BE2C (cell line): ENCODE data around the gene SEMA3F.

ENCODE experiments used
- DNase-seq: peaks from one replicate; pipeline ENCODE4 v3.0.0-alpha.2; 2020
- H3K27me3 ChIP-seq: fragments of 250-450 bp; sonication (Bioruptor Pico); 2 replicates; pipeline ENCODE4 v1.5.1; 2020; ENCODE audit warnings: mild to moderate bottlenecking
- H3K36me3 ChIP-seq: fragments of 250-450 bp; sonication (Bioruptor Pico); 2 replicates; pipeline ENCODE4 v1.5.1; 2020; ENCODE audit warnings: mild to moderate bottlenecking
- H3K4me1 ChIP-seq: fragments of 250-450 bp; sonication (Bioruptor Pico); 2 replicates; pipeline ENCODE4 v1.5.1; 2020
- H3K4me3 ChIP-seq: 2 replicates; pipeline ENCODE4 v1.5.1; 2011; ENCODE audit warnings: low read depth, low read length
- H3K9me3 ChIP-seq: fragments of 250-450 bp; sonication (Bioruptor Pico); 2 replicates; pipeline ENCODE4 v1.5.1; 2020
- CTCF ChIP-seq: IDR thresholded peaks from 2 replicates; pipeline ENCODE4 v1.5.1; 2012; ENCODE audit warnings: mild to moderate bottlenecking, low read depth, low read length

The SEMA3F gene

DNA sequence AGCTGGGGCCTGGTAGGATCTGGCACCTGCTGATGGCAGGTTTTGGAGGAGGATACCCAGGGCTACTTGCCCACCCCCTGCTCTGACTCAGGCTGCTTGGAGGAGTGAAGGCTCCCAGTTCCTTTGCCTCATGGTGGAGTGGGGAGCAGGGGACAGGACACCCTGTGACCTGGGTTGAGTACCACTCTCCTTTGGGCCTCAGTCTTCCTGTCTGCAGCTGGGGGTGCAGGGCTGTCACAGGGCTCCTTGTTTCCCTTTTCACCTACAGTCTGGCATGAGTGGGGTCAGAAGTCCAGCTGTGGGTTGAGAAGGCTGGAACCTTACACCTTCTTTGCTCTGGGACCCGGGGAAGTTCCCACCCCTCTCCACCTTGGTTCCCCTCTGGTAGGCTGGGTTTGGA is 14.7 kb downstream of the SEMA3F start:
- Histone ChIP-seq H3K4me3 (no peak overlapping the region), H3K36me3 (no peaks in the 10 kb centered on the region)
- no peak for TF ChIP-seq CTCF

GRCh38 chr3:50170689-50171088 is 15.6 kb downstream of the SEMA3F start:
- DNase-seq, result no peak
- H3K36me3 ChIP-seq, result no peaks in the 10 kb centered on the region
- TF ChIP-seq CTCF, result no peak
- no peak overlapping the region for H3K4me3 ChIP-seq
- H3K4me1 ChIP-seq, result peaks cover under 1% of the 10 kb centered on the region; the same call in 1 of the 2 replicates
- H3K9me3 ChIP-seq, result no peaks in the 10 kb centered on the region
- no peaks in the 10 kb centered on the region for H3K27me3 ChIP-seq

More for the DNA sequence above, 14.7 kb downstream of the SEMA3F start:
- DNase-seq, result no peak
- no peaks in the 10 kb centered on the region for H3K9me3 ChIP-seq
- H3K4me1 ChIP-seq, result peaks cover 3% of the 10 kb centered on the region; the same call in 1 of the 2 replicates
- no peaks in the 10 kb centered on the region for H3K27me3 ChIP-seq

DNA sequence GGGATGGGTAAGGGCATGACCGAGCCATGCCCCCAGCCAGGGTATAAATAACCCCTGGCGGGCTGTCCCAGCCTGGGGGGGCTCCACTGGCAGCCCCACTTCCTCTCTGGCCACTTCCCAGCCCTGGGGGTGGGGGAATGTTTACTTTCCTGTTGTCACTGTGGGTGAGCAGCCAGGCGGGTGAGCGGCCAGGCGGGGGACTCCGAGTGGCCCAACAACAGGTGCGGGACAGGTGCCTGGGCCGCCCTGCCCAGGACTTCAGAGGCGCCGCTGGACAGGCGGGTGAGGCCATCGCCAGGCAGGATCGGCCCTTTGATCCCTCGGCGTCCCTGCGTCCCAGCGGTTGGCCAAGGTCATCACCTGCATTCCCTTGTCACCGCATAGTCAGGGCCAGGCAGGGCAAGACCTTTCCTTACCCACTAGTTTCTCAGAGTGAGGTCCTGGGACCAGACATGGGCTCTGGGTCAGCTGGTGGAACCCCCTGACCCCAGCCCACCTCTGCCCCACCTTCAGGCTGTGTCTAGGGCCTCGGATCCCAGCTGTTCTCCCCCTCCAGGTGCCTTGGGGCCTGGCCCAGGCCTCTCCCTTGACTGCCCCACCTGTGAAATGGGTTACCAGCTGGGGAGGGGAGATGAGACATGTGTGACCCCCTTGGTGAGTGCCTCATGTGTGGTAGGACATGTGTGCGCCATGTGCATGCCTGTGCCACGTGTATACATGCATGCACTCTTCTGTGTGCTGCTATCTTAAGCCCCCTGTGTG is 16.6 kb downstream of the SEMA3F start:
- DNase-seq, result no peak
- H3K9me3 ChIP-seq, result no peaks in the 10 kb centered on the region
- H3K27me3 ChIP-seq, result no peaks in the 10 kb centered on the region
- no peak overlapping the region for H3K4me3 ChIP-seq
- H3K36me3 ChIP-seq, result no peaks in the 10 kb centered on the region
- no peak for TF ChIP-seq CTCF
- H3K4me1 ChIP-seq, result no peaks in the 10 kb centered on the region

- Histone ChIP-seq H3K4me3 (no peak overlapping the region), H3K4me1 (no peaks in the 10 kb centered on the region), H3K27me3 (no peaks in the 10 kb centered on the region), H3K9me3 (no peaks in the 10 kb centered on the region), H3K36me3 (no peaks in the 10 kb centered on the region)
- no peak for DNase-seq
- no peak for TF ChIP-seq CTCF
These were observed 17.6 kb downstream of the SEMA3F start for GRCh38 chr3:50172626-50173220.

- no peak for TF ChIP-seq CTCF
These were observed 18.8 kb downstream of the SEMA3F start for GRCh38 chr3:50173685-50174516.

More at GRCh38 chr3:50173685-50174516, 18.8 kb downstream of the SEMA3F start:
- Histone ChIP-seq H3K9me3 (no peaks in the 10 kb centered on the region), H3K36me3 (no peaks in the 10 kb centered on the region), H3K4me1 (no peaks in the 10 kb centered on the region), H3K27me3 (no peaks in the 10 kb centered on the region), H3K4me3 (no peak overlapping the region)
- DNase-seq, result no peak
